ENCODE data around the gene FBXW8. TPM values are rescaled to one million over a fixed set of nuclear protein-coding genes. Genes with fewer than 3 reads are reported as not detected.

Gene FBXW8
- total and polyA plus RNA-seq, 2 donors (not counting 1 experiment from before 2014, with no cell fraction given) = 12.1 to 23.5 TPM

GRCh38 chr12:116922194-116922897 lies 11.6 kb downstream of the FBXW8 start:
- no peak for ATAC-seq (ENCODE audit: low read depth)
- no peaks in the 10 kb centered on the region for H3K27me3 Mint-ChIP-seq
- POLR2A ChIA-PET = no interaction called here

More at GRCh38 chr12:116922194-116922897, 11.6 kb downstream of the FBXW8 start:
- Mint-ChIP-seq H3K4me1 (peaks cover 61% of the 10 kb centered on the region), H3K27ac (no peak overlapping the region), H3K9me3 (ENCODE audit: insufficient read depth) (no peaks in the 10 kb centered on the region), H3K4me3 (no peak overlapping the region)
- Histone ChIP-seq H3K4me2 (replicated peaks; ENCODE audit: low read depth, low read length, poor library complexity, severe bottlenecking) (no peak overlapping the region), H3K79me2 (ENCODE audit: control insufficient read depth, insufficient read depth, low read length) (peaks cover 67% of the 10 kb centered on the region), H3K27ac (ENCODE audit: low read length in 2 of 2) (no peak overlapping the region), H3K36me3 (replicated peaks in 1 of 2; ENCODE audit: control extremely low read depth in 1 of 2, control insufficient read depth in 1 of 2, extremely low read depth in 1 of 2, insufficient read depth in 2 of 2, low read length in 1 of 2) (peaks cover 2 to 3% of the 10 kb centered on the region in 2 experiments), H4K20me1 (ENCODE audit: control insufficient read depth, insufficient read depth, low read length, poor library complexity, severe bottlenecking) (peaks cover 18% of the 10 kb centered on the region), H2AFZ (ENCODE audit: insufficient read depth, low read depth, low read length, poor library complexity, severe bottlenecking) (no peak overlapping the region), H3K4me1 (ENCODE audit: control insufficient read depth in 2 of 2, insufficient read depth in 2 of 2, low read length in 2 of 2) (peaks cover 41% of the 10 kb centered on the region in 2 donors), H3K27me3 (replicated peaks in 1 of 4; ENCODE audit: control extremely low read depth in 1 of 4, control insufficient read depth in 3 of 4, insufficient read depth in 4 of 4, low read length in 3 of 4) (no peaks in the 10 kb centered on the region), H3K4me3 (ENCODE audit: control extremely low read depth in 1 of 5, extremely low read depth in 1 of 5, insufficient read depth in 1 of 5, low read depth in 2 of 5, low read length in 4 of 5) (no peak overlapping the region), H3K9me3 (ENCODE audit: control extremely low read depth in 1 of 3, control insufficient read depth in 2 of 3, insufficient read depth in 1 of 3, low read length in 2 of 3) (no peaks in the 10 kb centered on the region), H3K9ac (ENCODE audit: low read length) (no peak overlapping the region)
- CTCF ChIA-PET = no interaction called here
- intact Hi-C loops (cut with micrococcal nuclease) = no loop called here
- TF ChIP-seq EZH2 (IDR thresholded peaks at IDR 0.05; ENCODE audit: borderline replicate concordance, insufficient read depth, low read depth, low read length, poor library complexity, severe bottlenecking) (no peak), CTCF (IDR thresholded peaks at IDR 0.05) (no peak)
- no CpG with 5 or more reads among the region's 2 CpGs for WGBS (ENCODE audit: insufficient coverage)
- no peak for DNase-seq
